Measurements from ENCODE around the gene COA1.
"Not testable (repeated sequence)": the region's sequence is repeated elsewhere in the genome, so short reads cannot be mapped to it uniquely, and the experiment has no call there.

Gene COA1

GRCh38 chr7:43731494-43731893, 2.2 kb upstream of the COA1 start:
- DNase-seq (ENCODE audit: extremely low read depth in 1 of 2, low read depth in 1 of 2) = not testable (repeated sequence)

- DNase-seq (ENCODE audit: extremely low read depth in 1 of 2, low read depth in 1 of 2) = no peak
Measured at GRCh38 chr7:43729924-43730248, 563 bp upstream of the COA1 start.

GRCh38 chr7:43727494-43727893, 1.8 kb downstream of the COA1 start:
- no peak for DNase-seq (ENCODE audit: extremely low read depth in 1 of 2, low read depth in 1 of 2)

DNA sequence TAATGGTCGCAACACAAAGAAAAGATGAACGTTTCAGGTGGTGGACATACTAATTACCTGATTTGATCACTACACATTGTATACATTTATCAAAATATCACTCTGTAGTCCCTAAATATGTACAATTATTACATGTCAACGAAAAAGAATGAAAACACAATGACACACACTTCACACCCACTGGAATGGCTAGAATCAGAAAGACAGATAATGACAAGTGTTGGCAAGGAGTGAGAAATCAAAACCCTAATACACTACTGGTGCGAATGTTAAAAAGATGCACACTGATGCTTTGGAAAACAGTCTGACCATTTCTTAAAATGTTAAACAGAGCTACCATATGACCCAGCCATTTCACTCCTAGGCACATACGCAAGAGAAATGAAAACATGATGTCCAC, 2.3 kb downstream of the COA1 start:
- no peak for DNase-seq (ENCODE audit: extremely low read depth in 1 of 2, low read depth in 1 of 2)

DNA sequence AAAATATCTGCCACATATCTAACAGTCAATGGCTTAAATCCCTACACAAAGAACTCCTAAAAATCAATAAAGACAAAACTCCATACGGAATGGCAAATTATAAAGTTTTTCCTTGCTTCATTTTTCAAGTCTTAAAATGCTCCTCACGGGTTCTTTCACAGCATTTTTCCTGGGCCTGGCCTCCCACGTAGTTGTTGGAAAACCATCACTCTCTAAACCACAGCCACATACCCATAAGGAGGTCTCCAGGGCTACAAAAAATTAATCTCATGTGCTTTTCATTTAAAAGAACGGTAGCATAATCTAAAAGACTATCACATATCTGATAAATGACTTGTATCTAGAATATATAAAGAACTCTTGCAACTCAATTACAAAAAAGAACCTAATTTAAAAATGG, 2.9 kb downstream of the COA1 start:
- DNase-seq (ENCODE audit: extremely low read depth in 1 of 2, low read depth in 1 of 2) = no peak

GRCh38 chr7:43725251-43725650, 4.1 kb downstream of the COA1 start:
- DNase-seq (ENCODE audit: extremely low read depth in 1 of 2, low read depth in 1 of 2) = no peak

GRCh38 chr7:43723007-43723341, 6.3 kb downstream of the COA1 start:
- DNase-seq (ENCODE audit: extremely low read depth in 1 of 2, low read depth in 1 of 2) = no peak

- no peak for DNase-seq (ENCODE audit: extremely low read depth in 1 of 2, low read depth in 1 of 2)
Measured at GRCh38 chr7:43721193-43721806, 8.0 kb downstream of the COA1 start.

DNA sequence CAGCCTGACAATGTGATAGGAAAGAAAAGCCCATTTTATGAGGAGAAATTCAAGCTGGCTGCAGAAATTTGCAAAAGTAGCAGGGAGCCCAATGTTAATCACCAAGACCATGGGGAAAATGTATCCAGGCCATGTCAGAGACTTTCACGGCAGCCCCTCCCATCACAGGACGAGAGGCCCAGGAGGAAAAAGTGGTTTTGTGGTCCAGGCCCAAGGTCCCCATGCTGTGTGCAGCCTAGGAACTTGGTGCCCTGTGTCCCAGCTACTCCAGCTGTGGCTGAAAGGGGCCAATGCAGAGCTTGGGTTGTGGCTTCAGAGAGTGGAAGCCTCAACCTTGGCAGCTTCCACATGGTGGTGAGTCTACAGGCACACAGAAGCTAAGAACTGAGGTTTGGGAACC, 12.7 kb downstream of the COA1 start:
- no peak for DNase-seq (ENCODE audit: extremely low read depth in 1 of 2, low read depth in 1 of 2)

DNA sequence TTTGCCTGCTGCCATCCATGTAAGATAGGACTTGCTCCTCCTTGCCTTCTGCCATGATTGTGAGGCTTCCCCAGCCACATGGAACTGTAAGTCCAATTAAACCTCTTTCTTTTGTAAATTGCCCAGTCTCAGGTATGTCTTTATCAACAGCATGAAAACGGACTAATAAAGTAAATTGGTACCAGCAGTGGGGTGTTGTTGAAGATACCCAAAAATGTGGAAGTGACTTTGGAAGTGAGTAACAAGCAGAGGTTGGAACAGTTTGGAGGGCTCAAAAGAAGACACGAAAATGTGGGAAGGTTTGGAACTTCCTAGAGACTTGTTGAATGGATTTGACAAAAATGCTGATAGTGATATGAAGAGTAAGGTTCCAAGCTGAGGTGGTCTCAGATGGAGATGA, 13.4 kb downstream of the COA1 start:
- DNase-seq (ENCODE audit: extremely low read depth in 1 of 2, low read depth in 1 of 2) = not testable (repeated sequence)

GRCh38 chr7:43711503-43711902, 17.8 kb downstream of the COA1 start:
- DNase-seq (ENCODE audit: extremely low read depth in 1 of 2, low read depth in 1 of 2) = no peak

DNA sequence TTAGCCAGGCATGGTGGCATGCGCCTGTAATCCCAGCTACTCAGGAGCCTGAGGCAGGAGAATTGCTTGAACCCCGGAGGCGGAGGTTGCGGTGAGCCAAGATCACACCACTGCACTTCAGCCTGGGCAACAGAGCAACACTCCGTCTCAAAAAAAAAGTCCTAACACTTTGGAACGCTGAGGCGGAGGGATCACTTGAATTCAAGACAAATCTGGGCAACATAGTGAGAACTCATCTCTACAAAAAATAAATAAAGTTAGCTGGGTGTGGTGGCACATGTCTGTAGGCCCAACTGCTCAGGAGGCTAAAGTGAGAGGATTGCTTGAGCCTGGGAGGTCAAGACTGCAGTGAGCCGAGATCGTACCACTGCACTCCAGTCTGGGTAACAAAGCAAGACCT, 21.3 kb downstream of the COA1 start:
- DNase-seq (ENCODE audit: extremely low read depth in 1 of 2, low read depth in 1 of 2) = not testable (repeated sequence)

DNA sequence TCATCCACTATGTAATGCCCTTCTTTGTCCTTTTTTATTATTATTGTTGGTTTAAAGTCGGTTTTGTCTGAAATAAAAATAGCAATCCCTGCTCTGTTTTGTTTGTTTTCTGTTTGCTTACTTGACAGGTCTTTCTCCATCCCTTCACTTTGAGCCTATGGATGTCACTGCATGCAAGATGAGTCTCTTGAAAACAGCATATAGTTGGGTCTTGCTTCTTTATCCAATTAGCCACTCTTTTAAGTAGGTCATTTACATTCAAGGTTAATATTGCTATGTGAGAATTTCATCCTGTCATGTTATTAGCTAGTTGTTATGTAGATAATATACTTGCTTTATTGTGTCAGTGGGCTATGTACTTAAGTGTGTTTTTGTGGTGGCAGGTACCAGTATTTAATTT, 25.8 kb downstream of the COA1 start:
- DNase-seq (ENCODE audit: extremely low read depth in 1 of 2, low read depth in 1 of 2) = no peak

DNA sequence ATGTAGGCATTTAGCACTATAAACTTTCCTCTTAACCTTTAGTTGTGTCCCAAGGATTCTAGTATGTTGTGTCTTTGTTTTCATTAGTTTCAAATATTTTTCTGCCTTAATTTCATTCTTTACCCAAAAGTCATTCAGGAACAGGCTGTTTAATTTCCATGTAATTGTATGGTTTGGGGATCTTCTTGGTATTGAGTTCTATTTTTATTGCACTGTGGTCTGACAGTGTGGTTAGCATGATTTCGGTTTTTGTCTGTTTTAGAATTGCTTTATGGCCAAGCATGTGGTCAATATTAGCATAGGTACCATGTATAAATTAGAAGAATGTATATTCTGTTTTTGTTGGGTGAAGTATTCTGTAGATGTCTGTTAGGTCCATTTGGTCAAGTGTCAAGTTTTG, 26.3 kb downstream of the COA1 start:
- no peak for DNase-seq (ENCODE audit: extremely low read depth in 1 of 2, low read depth in 1 of 2)

- DNase-seq (ENCODE audit: extremely low read depth in 1 of 2, low read depth in 1 of 2) = no peak
Measured at GRCh38 chr7:43701929-43702328, 27.4 kb downstream of the COA1 start.

DNA sequence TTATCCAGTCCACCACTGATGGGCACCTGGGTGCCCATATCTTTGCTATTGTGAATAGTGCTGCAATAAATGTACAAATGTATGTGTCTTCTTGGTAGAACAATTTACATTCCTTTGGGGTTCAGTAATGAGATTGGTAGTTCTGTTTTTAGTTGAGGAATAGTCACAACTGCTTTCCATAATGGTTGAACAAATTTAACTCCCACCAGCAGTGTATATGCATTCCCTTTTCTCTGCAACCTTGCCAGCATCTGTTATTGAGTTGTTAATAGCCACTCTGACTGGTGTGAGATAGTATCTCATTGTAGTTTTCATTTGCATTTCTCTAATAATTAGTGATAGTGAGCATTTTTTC, 27.8 kb downstream of the COA1 start:
- no peak for DNase-seq (ENCODE audit: extremely low read depth in 1 of 2, low read depth in 1 of 2)

DNA sequence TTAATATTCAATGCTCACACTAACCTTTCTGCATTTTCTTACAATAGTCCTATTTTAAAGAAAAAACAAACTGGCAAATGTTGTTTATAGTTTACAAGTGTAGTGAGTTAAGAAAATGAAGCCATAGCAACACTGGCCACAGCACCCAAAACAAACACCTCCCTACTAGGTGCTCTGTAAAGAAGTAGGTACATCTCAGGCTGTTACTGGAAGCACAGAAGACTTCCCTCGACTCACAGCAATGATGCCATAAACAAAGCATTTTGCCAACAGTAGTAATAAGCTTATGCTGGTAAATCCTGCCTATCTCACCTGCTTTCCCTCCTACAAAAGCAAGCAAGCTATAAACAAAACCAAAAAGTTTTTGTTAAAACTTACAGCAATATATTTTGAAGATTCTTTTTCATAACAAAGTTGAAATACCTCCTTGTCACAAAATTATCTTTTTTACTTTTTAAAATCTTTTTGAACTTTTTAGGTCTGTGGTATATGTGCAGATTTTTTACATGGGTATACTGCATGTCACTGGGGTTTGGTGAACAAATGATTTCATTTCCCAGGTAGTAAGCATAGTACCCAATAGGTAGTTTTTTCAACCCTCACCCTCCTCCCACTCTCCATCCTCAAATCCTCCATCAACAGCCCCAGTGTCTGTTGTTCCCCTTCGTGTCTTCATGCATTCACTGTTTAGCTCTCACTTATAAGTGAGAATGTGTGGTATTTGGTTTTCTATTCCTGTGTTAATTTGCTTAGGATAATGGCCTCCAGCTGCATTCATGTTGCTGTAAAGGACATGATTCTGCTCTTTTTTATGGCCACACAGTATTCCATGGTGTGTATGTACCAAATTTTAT, 28.4 kb downstream of the COA1 start:
- no peak for DNase-seq (ENCODE audit: extremely low read depth in 1 of 2, low read depth in 1 of 2)

GRCh38 chr7:43700059-43700501, 29.2 kb downstream of the COA1 start:
- DNase-seq (ENCODE audit: extremely low read depth in 1 of 2, low read depth in 1 of 2) = no peak

GRCh38 chr7:43698460-43699255, 30.7 kb downstream of the COA1 start:
- no peak for DNase-seq (ENCODE audit: extremely low read depth in 1 of 2, low read depth in 1 of 2)

GRCh38 chr7:43697690-43698089, 31.6 kb downstream of the COA1 start:
- no peak for DNase-seq (ENCODE audit: extremely low read depth in 1 of 2, low read depth in 1 of 2)

GRCh38 chr7:43695365-43695764, 34.0 kb downstream of the COA1 start:
- no peak for DNase-seq (ENCODE audit: extremely low read depth in 1 of 2, low read depth in 1 of 2)

GRCh38 chr7:43694399-43694748, 34.9 kb downstream of the COA1 start:
- DNase-seq (ENCODE audit: extremely low read depth in 1 of 2, low read depth in 1 of 2) = no peak

Measured in activated CD8-positive, alpha-beta memory T cell treated with anti-CD3 and anti-CD28 coated beads for 1 hour (primary cell).